HG02759 (cell line): ENCODE data around the gene PSMD14.
A peak's percentile ranks its signal among the peaks of the same experiment; 100 is the strongest.

Experiments
- ATAC-seq: cut with Tn5 transposase; IDR thresholded peaks from one replicate; pipeline ENCODE4 v1.9.1; 2021; ENCODE audit warnings: mild to moderate bottlenecking, moderate library complexity; ENCODE audit not compliant: unreplicated experiment

PSMD14 gene

GRCh38 chr2:161381546-161381945 is 73.3 kb downstream of the PSMD14 start:
- ATAC-seq: no peak

DNA sequence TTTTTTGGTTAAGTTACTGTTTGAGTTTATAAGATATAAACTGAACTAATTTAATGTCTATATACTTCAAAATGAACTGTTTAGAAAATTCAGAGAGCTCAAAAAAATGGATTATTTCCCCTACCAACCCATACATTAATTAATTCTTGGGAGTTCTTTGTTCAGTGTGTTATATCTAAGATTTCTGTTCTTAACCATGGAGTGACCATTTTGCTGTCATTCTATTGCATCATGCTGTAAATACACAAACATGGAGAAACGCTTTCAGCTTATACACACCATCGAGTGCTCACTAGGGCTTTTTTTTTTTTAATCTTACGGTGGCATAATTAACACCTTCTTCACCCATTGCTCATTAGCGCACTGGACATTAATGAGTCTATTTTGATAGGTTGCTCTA is 74.5 kb downstream of the PSMD14 start:
- no peak for ATAC-seq

- ATAC-seq: peak; percentile 81
Observed at GRCh38 chr2:161384864-161385263, 76.6 kb downstream of the PSMD14 start.

DNA sequence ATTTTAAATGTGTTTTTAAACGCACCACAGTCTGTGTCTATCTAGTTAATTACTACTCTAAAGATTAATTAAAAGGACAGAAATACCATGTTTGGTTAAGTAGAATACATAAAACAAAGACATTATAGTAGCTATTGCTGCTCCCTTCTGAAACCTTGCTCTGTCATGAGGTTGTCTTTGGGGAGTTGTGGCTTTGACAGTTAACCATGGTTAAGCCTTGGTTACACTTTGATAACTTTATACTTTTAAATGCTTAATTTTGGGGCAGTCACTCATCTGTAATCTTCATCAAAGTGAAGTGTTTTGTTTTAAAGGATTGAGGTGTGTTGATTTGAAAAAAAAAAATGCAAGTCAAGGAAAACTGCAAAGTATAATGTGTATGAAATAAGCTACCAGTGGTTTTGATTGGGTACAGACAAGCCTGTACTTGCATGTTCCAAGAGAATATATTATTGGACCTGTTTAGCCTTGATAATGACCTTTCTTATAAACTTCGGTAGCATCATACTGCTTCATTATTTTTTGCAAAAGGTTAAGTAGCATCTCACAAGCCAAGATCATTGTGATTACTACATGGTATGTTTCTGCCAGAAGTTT is 78.1 kb downstream of the PSMD14 start:
- ATAC-seq: peak; percentile 66

DNA sequence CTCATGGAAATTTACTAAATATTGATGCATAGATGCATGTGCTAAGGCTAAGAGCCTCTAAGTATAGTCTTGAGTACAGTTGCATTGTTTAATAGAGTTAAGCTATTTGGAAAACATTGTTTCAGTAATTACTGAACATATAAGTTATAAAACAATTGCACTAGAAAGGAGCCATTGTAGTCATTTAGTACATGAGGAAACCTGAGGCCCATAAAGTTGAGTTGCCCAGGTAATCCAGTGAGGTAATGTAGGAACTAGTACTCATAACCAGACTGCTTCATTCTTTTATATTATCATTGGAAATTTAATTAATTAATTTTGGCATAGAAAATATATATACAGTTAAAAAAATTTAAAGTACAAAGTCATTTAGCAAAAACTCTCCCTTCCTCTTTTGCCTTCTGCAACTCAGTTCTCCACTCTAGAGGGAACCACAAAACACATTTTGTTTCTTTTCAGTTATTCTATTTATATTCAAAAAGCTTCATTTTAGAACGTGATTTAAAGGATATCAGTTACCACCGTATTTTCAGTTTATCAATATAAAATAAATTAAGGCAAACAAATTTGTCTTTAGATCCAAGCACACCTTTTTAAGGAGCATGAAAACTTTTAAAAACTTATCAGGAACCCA is 80.0 kb downstream of the PSMD14 start:
- ATAC-seq: no peak

DNA sequence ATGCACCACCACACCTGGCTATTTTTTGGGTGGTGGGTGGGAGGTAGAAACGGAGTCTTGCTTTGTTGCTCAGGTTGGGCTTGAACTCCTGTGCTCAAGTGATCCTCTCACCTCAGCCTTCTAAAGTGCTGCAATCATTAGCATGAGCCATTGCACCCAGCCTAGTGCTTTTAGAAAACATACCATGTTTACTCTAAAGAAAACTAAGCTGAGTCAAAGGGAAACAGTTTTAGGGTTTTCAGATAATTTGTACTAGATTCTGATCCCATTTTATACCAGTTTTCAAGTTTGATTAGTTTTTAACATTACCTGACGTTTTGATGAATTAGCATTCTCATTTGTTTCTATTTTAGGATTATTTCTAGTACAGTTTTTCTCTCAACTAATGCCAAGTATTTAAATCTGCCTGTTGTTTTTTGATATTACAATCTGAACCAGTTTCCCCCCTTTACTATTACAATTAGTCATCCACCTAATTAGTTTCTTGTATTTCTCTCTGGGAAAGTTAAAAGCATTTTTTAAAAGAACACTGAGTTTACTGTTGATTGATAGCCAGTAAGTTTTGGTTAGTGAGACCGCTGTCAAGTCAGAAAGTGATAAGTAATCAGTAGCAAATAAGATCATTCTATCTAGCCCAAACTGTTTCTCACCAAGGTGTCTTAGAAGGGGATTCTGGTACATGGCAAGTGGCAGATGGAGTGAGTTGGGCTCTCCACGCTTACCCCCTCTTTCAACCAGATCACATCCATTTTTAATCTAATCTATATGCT is 83.7 kb downstream of the PSMD14 start:
- ATAC-seq: peak; percentile 56

DNA sequence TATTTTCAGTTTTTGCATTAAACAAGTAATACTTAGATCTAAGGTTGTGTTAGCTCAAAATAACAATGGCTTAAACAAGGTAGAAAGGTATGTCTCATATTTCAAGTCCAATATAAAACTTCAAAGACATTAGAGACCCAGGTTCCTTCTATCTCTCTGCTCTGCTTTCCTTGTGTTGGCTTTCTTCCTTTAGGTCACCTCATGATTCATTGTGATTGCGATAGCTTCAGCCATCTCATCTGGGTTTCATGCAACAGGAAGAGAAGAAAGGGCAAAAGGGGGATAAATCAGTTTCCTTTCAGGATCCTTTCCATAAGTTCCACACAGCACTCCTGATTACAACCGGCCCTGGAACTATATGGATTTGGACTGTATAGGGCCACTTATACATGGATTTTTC is 91.9 kb downstream of the PSMD14 start:
- ATAC-seq: no peak

GRCh38 chr2:161402297-161402696 is 94.1 kb downstream of the PSMD14 start:
- ATAC-seq: no peak

DNA sequence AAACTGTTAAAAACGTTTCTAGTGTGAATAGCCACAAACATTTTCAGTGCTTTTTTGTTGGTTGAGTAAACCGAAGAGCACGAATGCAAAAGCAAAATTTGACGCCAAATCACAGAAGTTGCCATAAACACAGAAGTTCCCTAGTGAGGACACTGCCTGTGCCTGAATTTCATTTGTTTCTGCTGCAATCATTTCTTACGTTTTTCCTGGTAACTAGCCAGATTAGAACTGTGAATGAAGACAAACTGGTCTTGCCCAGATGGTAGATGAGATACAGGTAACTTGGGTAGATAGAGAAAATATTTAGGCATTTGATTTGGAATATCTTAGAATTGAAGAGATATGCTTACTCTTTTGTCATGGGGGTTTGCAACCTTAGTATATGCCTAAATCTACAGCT is 98.1 kb downstream of the PSMD14 start:
- no peak for ATAC-seq

- no peak for ATAC-seq
Observed at GRCh38 chr2:161407597-161407996, 99.4 kb downstream of the PSMD14 start.

- no peak for ATAC-seq
Observed at GRCh38 chr2:161409308-161409907, 101.2 kb downstream of the PSMD14 start.

DNA sequence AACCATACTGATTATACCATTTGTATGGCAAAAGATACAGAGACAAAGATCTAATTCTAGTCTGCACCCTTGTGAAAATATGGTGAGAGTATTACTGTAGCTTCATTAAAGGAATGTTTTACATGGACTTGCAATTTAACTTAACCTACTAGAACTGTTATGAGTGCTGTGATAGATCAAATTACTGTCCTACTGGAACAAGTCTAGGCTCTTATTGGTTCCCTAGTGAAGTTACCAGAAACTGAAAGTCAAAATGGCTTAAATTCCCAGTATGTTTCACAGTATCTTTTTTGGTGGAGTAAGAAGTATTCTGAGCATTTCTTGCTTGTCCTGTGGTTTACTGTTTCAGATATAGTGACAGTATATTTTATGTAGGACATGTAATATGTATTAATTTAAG is 104.1 kb downstream of the PSMD14 start:
- ATAC-seq: peak; percentile 24

DNA sequence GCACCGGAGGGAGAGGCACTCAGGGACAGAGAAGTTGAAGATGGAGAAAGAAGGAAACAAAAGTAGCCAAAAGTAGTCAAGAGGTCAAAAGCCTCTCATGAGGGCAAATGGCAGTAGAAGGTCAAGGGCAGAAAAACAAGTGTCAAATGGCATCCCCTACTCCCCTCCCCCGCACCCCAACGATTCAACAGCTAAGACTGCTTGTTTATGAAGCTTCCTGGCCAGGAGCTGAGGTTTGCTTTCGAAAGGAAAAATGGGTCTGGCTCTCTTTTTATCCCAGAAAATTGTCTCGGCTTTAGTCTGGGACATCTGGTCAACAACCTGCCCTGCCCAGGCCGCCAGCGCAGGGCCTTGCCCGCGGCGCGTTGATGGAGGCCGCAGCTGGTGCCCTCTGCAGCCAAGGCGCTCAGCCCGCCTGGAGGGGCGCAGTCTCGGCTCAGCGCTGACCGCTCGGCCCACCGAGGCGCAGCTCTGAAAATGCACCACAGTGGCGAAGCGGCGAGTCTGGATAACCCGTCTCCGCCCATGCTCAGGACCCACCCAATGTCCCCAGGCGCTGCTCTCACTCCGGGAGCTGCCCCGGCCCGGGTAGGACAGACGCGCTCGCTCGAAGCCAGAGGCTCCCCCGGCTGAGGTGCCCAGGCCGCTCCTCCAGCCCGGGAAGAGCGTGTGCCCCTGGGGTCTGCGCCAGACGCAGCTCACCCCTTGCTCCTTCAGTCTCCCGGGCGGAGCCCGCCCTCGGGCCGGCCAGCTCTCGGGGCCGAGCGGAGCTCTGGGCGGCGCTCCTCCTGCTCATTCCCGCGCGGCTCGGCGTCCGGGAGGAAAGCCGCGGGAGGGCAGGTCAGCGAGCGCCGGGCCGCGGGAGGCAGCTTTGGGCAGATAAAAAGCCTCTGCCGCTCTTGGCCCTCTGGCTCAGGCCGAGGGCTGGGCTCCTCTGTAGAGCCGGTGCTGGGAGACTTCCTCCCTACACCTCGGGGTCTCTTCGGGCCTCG is 106.1 kb downstream of the PSMD14 start:
- ATAC-seq: peak; percentile 42

- peak; percentile 18 for ATAC-seq
Observed at GRCh38 chr2:161415034-161415986, 107.1 kb downstream of the PSMD14 start.

- ATAC-seq: no peak
Observed at GRCh38 chr2:161415987-161416707, 107.9 kb downstream of the PSMD14 start, which contains the start of gene TBR1. TSS of gene TBR1 (plus strand) at chr2:161416297. CDS start at chr2:161416411, 114 bp downstream.

DNA sequence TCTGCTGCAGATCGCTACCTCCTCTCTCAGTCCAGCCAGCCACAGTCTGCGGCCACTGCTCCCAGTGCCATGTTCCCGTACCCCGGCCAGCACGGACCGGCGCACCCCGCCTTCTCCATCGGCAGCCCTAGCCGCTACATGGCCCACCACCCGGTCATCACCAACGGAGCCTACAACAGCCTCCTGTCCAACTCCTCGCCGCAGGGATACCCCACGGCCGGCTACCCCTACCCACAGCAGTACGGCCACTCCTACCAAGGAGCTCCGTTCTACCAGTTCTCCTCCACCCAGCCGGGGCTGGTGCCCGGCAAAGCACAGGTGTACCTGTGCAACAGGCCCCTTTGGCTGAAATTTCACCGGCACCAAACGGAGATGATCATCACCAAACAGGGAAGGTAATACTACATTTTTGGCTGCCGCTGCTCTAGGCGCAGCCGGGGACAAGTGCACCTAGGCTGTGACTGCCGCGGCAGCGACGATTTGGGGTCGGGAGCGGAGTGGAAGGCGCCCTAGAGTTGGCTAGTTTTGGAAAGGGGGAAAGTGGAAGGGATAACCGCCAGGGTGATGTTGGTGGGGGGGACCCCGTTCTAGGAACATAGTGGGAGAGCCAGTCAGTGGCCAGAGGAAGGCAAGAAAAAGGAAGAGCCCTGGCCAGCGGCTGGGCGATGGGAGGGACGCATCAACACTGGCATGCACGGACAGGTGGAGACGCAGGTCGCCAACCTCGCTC is 108.6 kb downstream of the PSMD14 start:
- no peak for ATAC-seq

- no peak for ATAC-seq
Observed at GRCh38 chr2:161417438-161418274, 109.4 kb downstream of the PSMD14 start.
